AG09319 (cell line): ENCODE results near the gene CCDC33.

Experiments used
- DNase-seq: peaks from one replicate; pipeline ENCODE4 v3.0.0-alpha.2; 2010; ENCODE audit warnings: low read depth; ENCODE audit errors: extremely low read depth
- CTCF ChIP-seq: IDR thresholded peaks from 2 replicates; pipeline ENCODE4 v1.5.1; 2011; ENCODE audit warnings: low read depth, mild to moderate bottlenecking, inconsistent platforms, low read length, moderate library complexity

CCDC33 gene

GRCh38 chr15:74306781-74307217 lies 70.7 kb downstream of the CCDC33 start:
- no peak for DNase-seq
- no peak for TF ChIP-seq CTCF

GRCh38 chr15:74307827-74308811 lies 72.0 kb downstream of the CCDC33 start:
- DNase-seq, result peak; percentile 35
- peak; percentile 87 for TF ChIP-seq CTCF

- peak; percentile 53 for TF ChIP-seq CTCF
- DNase-seq, result no peak
Observed at GRCh38 chr15:74311734-74312444, 75.8 kb downstream of the CCDC33 start.

GRCh38 chr15:74312445-74313007 lies 76.4 kb downstream of the CCDC33 start:
- TF ChIP-seq CTCF, result no peak
- DNase-seq, result no peak

GRCh38 chr15:74313889-74314288 lies 77.8 kb downstream of the CCDC33 start:
- no peak for TF ChIP-seq CTCF
- DNase-seq, result no peak

GRCh38 chr15:74314795-74315438 lies 78.8 kb downstream of the CCDC33 start:
- DNase-seq, result no peak
- no peak for TF ChIP-seq CTCF
